HepG2 (cell line): ENCODE results near the gene AGPAT2. TPM values are rescaled to one million over a fixed set of nuclear protein-coding genes. Genes with fewer than 3 reads are reported as not detected.
A peak's percentile ranks its signal among the peaks of the same experiment; 100 is the strongest.

ENCODE experiments used
- BHLHE40 ChIP-seq: IDR thresholded peaks from 2 replicates; pipeline ENCODE4 v1.6.1; 2011; ENCODE audit warnings: low read length, improper control_type of control experiment
- ETS1 ChIP-seq: sonication (generic); formaldehyde crosslinking; IDR thresholded peaks from 2 replicates; pipeline ENCODE4 v1.4.0; 2020; ENCODE audit warnings: missing genetic modification reagents
- HDAC2 ChIP-seq: sonication (generic); formaldehyde crosslinking; IDR thresholded peaks from 2 replicates; pipeline ENCODE4 v1.4.0; 2020; ENCODE audit warnings: missing genetic modification reagents
- ISL2 ChIP-seq: sonication (generic); formaldehyde crosslinking; IDR thresholded peaks from 2 replicates; pipeline ENCODE4 v1.5.0; 2020; ENCODE audit warnings: missing genetic modification reagents
- NFE2L2 ChIP-seq: fragments of 150-350 bp; IDR thresholded peaks from 2 replicates; pipeline ENCODE4 v1.6.1; 2014; ENCODE audit warnings: low read length
- PITX1 ChIP-seq: sonication (generic); formaldehyde crosslinking; IDR thresholded peaks from 2 replicates; pipeline ENCODE4 v1.5.1; 2020; ENCODE audit warnings: mild to moderate bottlenecking, missing genetic modification reagents
- RARA ChIP-seq: IDR thresholded peaks from 2 replicates; pipeline ENCODE4 v1.6.1; 2016; ENCODE audit warnings: missing genetic modification reagents, missing compliant biosample characterization
- RXRB ChIP-seq: IDR thresholded peaks from 2 replicates; pipeline ENCODE4 v1.6.1; 2016; ENCODE audit warnings: borderline replicate concordance, missing genetic modification reagents, missing compliant biosample characterization
- ZNF557 ChIP-seq: sonication (generic); formaldehyde crosslinking; IDR thresholded peaks from 2 replicates; pipeline ENCODE4 v1.4.0; 2020; ENCODE audit warnings: missing genetic modification reagents
- ZNF646 ChIP-seq: sonication (generic); formaldehyde crosslinking; IDR thresholded peaks from 2 replicates; pipeline ENCODE4 v1.9.0; 2021; ENCODE audit warnings: mild to moderate bottlenecking, missing genetic modification reagents
- ZNF772 ChIP-seq: sonication (generic); formaldehyde crosslinking; IDR thresholded peaks from 2 replicates; pipeline ENCODE4 v1.5.0; 2020; ENCODE audit warnings: mild to moderate bottlenecking, missing genetic modification reagents
- ZNF83 ChIP-seq: sonication (generic); formaldehyde crosslinking; IDR thresholded peaks from 2 replicates; pipeline ENCODE4 v1.4.0; 2020; ENCODE audit warnings: missing genetic modification reagents, mild to moderate bottlenecking, borderline replicate concordance
- polyA plus RNA-seq, 8 experiments: library from polyadenylated mRNA; depleted of rRNA in 3 of 8; stranded (reverse) in 7 of 8; unstranded in 1 of 8; fragments of >200 nt; fragmentation: Illumina TruSeq in 4 of 8; extraction: Trizol in 4 of 8; gene quantifications; 2 replicates each; pipeline versions ENCODE4 v1.2.1 to v1.2.3, GENCODE V29; 2011 to 2016; ENCODE audit warnings: low read depth in 4 of 8, missing spikeins in 1 of 8, mixed read lengths in 1 of 8; ENCODE audit not compliant: insufficient read depth in 1 of 8
- total RNA-seq, 5 experiments: library from RNA; depleted of rRNA; stranded (reverse); fragments of >200 nt; fragmentation: Illumina TruSeq; extraction: Trizol; gene quantifications; 2 replicates each; pipeline ENCODE4 v1.2.3, GENCODE V29; 2016; ENCODE audit warnings: low read depth in 1 of 5
- TF ChIP-seq, protein P1 (sequence below): sonication (generic); formaldehyde crosslinking; IDR thresholded peaks from 2 replicates; pipeline ENCODE4 v1.4.0; 2020; ENCODE audit warnings: missing genetic modification reagents
- TF ChIP-seq, protein P2 (sequence below): sonication (generic); formaldehyde crosslinking; IDR thresholded peaks from 2 replicates; pipeline ENCODE4 v1.4.0; 2020; ENCODE audit warnings: missing genetic modification reagents
- TF ChIP-seq, protein P3 (sequence below): sonication (generic); formaldehyde crosslinking; IDR thresholded peaks from 2 replicates; pipeline ENCODE4 v1.4.0; 2020; ENCODE audit warnings: missing genetic modification reagents

Gene AGPAT2
- total and polyA plus RNA-seq, 2 of the 13 experiments (the other 11 are each of a cell fraction or from before 2014, with no cell fraction given): 3.9 to 25.8 TPM

- TF ChIP-seq, protein P1, sequence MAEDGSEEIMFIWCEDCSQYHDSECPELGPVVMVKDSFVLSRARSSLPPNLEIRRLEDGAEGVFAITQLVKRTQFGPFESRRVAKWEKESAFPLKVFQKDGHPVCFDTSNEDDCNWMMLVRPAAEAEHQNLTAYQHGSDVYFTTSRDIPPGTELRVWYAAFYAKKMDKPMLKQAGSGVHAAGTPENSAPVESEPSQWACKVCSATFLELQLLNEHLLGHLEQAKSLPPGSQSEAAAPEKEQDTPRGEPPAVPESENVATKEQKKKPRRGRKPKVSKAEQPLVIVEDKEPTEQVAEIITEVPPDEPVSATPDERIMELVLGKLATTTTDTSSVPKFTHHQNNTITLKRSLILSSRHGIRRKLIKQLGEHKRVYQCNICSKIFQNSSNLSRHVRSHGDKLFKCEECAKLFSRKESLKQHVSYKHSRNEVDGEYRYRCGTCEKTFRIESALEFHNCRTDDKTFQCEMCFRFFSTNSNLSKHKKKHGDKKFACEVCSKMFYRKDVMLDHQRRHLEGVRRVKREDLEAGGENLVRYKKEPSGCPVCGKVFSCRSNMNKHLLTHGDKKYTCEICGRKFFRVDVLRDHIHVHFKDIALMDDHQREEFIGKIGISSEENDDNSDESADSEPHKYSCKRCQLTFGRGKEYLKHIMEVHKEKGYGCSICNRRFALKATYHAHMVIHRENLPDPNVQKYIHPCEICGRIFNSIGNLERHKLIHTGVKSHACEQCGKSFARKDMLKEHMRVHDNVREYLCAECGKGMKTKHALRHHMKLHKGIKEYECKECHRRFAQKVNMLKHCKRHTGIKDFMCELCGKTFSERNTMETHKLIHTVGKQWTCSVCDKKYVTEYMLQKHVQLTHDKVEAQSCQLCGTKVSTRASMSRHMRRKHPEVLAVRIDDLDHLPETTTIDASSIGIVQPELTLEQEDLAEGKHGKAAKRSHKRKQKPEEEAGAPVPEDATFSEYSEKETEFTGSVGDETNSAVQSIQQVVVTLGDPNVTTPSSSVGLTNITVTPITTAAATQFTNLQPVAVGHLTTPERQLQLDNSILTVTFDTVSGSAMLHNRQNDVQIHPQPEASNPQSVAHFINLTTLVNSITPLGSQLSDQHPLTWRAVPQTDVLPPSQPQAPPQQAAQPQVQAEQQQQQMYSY (CRISPR knock-in tag): no peak
- TF ChIP-seq, protein P2, sequence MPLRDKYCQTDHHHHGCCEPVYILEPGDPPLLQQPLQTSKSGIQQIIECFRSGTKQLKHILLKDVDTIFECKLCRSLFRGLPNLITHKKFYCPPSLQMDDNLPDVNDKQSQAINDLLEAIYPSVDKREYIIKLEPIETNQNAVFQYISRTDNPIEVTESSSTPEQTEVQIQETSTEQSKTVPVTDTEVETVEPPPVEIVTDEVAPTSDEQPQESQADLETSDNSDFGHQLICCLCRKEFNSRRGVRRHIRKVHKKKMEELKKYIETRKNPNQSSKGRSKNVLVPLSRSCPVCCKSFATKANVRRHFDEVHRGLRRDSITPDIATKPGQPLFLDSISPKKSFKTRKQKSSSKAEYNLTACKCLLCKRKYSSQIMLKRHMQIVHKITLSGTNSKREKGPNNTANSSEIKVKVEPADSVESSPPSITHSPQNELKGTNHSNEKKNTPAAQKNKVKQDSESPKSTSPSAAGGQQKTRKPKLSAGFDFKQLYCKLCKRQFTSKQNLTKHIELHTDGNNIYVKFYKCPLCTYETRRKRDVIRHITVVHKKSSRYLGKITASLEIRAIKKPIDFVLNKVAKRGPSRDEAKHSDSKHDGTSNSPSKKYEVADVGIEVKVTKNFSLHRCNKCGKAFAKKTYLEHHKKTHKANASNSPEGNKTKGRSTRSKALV: no peak
- TF ChIP-seq PITX1 (CRISPR knock-in tag) (no peak), RXRB (CRISPR knock-in tag) (0 out of 2 replicates have a peak, but pooled peaks have one; percentile 43), ZNF83 (CRISPR knock-in tag) (no peak), ZNF646 (no peak), NFE2L2 (no peak), RARA (CRISPR knock-in tag) (peak; percentile 80), ZNF557 (CRISPR knock-in tag) (no peak), ETS1 (CRISPR knock-in tag) (no peak), ISL2 (CRISPR knock-in tag) (no peak), ZNF772 (CRISPR knock-in tag) (no peak), BHLHE40 (no peak), HDAC2 (CRISPR knock-in tag) (0 out of 2 replicates have a peak, but pooled peaks have one; percentile 10)
- TF ChIP-seq, protein P3, sequence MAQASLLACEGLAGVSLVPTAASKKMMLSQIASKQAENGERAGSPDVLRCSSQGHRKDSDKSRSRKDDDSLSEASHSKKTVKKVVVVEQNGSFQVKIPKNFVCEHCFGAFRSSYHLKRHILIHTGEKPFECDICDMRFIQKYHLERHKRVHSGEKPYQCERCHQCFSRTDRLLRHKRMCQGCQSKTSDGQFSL (CRISPR knock-in tag): no peak
Observed at GRCh38 chr9:136698635-136699246, 11.5 kb upstream of the AGPAT2 start (continued).
